Measurements from ENCODE around the gene FAS. TPM values are rescaled to one million over a fixed set of nuclear protein-coding genes. Genes with fewer than 3 reads are reported as not detected.
A peak's percentile ranks its signal among the peaks of the same experiment; 100 is the strongest.

FAS gene
- total RNA-seq, 4 donors from 2014 or later, result 14.4 to 133 (median 48.7) TPM

DNA sequence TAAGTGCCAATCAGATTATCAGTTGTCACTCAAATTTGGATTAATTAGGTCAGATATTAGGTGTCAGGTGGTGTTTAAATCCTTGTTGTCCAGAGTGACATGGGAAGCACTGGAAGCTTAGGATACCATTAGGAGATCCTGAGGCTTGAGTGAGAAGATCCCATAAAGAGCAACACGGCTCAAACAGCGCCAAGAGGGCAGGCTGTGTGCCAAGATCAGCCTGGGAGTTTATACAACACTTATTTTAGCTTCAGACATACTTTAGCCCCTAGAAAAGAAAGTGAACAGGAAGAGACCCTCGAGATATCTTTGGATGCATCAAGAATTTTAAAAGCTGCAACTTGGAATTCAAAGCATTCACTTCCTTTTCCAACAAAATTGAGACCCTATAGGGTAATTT, 23.8 kb upstream of the FAS start:
- no peak overlapping the region for H3K4me3 ChIP-seq

DNA sequence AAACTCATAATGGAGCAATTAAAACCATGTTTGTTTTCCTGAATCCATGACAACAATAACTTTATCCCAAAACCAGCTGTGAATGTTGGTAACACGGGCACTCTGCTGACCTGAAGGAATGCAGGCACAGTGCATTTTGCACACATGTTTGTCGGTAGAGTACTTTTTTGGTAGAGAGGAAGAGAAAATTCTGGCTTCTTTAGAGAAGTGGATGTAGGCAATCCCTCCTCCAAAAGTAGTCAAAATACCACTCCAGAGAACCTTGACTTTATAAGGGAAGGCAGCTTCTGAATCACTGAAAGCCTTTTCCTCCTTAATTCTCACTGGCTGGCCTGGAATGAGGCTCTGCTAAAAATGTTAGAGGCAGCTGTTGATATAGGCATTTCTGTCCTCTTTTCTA, 22.2 kb upstream of the FAS start:
- TF ChIP-seq POLR2A (IDR thresholded peaks at IDR 0.05), result peak; percentile 6 to 28
- TF ChIP-seq, protein P1, sequence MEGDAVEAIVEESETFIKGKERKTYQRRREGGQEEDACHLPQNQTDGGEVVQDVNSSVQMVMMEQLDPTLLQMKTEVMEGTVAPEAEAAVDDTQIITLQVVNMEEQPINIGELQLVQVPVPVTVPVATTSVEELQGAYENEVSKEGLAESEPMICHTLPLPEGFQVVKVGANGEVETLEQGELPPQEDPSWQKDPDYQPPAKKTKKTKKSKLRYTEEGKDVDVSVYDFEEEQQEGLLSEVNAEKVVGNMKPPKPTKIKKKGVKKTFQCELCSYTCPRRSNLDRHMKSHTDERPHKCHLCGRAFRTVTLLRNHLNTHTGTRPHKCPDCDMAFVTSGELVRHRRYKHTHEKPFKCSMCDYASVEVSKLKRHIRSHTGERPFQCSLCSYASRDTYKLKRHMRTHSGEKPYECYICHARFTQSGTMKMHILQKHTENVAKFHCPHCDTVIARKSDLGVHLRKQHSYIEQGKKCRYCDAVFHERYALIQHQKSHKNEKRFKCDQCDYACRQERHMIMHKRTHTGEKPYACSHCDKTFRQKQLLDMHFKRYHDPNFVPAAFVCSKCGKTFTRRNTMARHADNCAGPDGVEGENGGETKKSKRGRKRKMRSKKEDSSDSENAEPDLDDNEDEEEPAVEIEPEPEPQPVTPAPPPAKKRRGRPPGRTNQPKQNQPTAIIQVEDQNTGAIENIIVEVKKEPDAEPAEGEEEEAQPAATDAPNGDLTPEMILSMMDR (IDR thresholded peaks at IDR 0.05), result no peak
- no peaks in the 10 kb centered on the region for H3K36me3 ChIP-seq
- H3K4me3 ChIP-seq, result no peak overlapping the region
- peak overlapping the region; percentile 82 to 95 for H3K27ac ChIP-seq
- no peaks in the 10 kb centered on the region for H3K27me3 ChIP-seq
- H3K4me1 ChIP-seq, result no peaks in the 10 kb centered on the region
- intact Hi-C loops (cut with DNase I; ENCODE audit: low total_unique reads), result no loop called here
- no peak for DNase-seq
- no peaks in the 10 kb centered on the region for H3K9me3 ChIP-seq

More for the DNA sequence above, 23.8 kb upstream of the FAS start:
- intact Hi-C loops (cut with DNase I; ENCODE audit: low total_unique reads), result no loop called here
- Histone ChIP-seq H3K27ac (peak overlapping the region; percentile 82 to 95), H3K4me1 (no peaks in the 10 kb centered on the region), H3K27me3 (no peaks in the 10 kb centered on the region), H3K36me3 (no peaks in the 10 kb centered on the region), H3K9me3 (no peaks in the 10 kb centered on the region)
- peak; percentile 68 to 74 for DNase-seq
- TF ChIP-seq, protein P1 (IDR thresholded peaks at IDR 0.05), result no peak
- no peak for TF ChIP-seq POLR2A (IDR thresholded peaks at IDR 0.05)

DNA sequence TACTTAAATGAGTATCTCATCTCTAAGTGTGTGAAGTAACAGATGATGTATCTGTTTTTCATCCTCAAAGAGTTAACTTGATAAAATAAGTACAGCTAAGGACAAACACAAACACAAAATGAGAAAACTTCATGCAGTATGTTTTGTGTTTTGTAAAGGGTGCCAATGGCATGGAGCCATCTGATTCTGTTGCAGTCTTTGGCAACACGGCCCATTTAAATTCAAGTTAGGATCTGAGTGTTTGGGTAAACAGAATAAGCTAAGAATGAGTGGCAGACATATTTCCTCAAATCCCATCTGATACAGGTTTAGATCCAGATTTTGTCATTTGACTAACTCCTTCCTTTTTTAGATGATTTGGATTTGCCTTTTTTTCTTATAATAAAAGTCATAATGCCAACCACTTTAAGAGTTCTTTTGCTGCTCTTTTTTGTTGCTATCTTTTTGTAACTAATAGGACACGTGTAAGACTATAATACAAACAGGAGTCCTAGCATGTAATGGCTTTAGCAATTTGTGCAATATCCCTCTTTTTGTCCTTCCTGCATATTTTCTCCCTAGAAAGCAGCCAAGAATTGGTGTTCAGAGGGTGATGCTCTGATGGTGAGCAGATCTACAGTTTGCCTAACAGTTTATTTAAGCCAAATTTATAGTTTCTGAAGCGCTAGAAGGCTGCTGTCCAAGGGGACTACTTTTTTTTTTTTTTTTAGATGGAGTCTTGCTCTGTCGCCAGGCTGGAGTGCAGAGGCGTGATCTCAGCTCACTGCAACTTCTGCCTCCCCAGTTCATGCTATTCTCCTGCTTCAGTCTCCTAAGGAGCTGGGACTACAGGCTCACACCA, 19.2 kb upstream of the FAS start:
- Histone ChIP-seq H3K4me1 (peaks cover 4 to 7% of the 10 kb centered on the region in 2 donors), H3K27ac (peak overlapping the region; percentile 82 to 95), H3K36me3 (no peaks in the 10 kb centered on the region), H3K4me3 (no peak overlapping the region), H3K27me3 (no peaks in the 10 kb centered on the region), H3K9me3 (no peaks in the 10 kb centered on the region)
- TF ChIP-seq POLR2A (IDR thresholded peaks at IDR 0.05), result peak in 1 of 2 donors; percentile 12
- TF ChIP-seq, protein P1 (IDR thresholded peaks at IDR 0.05), result no peak
- intact Hi-C loops (cut with DNase I; ENCODE audit: low total_unique reads), result no loop called here
- peak in 1 of 2 donors; percentile 40 for DNase-seq

DNA sequence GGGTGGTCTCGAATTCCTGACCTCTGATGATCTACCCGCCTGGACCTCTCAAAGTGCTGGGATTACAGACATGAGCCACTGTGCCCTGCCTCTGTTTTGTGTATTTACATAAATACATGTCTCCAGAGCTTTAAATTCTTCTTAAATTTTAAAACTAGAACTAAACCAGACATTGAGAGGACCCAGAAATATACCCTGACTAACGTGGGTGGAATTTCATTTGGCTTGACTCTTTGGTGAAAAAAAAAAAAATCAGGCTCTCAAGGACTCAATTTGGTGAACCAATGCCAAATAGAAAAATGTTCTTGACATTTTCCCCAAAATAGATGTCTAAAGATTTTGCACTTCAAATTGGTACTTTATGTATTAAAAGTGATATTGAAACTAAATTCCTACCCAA, 16.6 kb upstream of the FAS start:
- TF ChIP-seq POLR2A (IDR thresholded peaks at IDR 0.05), result no peak
- TF ChIP-seq, protein P1 (IDR thresholded peaks at IDR 0.05), result no peak
- intact Hi-C loops (cut with DNase I; ENCODE audit: low total_unique reads), result no loop called here
- Histone ChIP-seq H3K4me1 (peaks cover 4 to 14% of the 10 kb centered on the region in 2 donors), H3K9me3 (no peaks in the 10 kb centered on the region), H3K4me3 (no peak overlapping the region), H3K27me3 (no peaks in the 10 kb centered on the region), H3K27ac (peak overlapping the region; percentile 82 to 95), H3K36me3 (no peaks in the 10 kb centered on the region)
- DNase-seq, result no peak
